HUES48 (cell line): Measurements from ENCODE around the gene LRRTM3.

ENCODE experiments used
- H3K27ac ChIP-seq: one replicate; pipeline ENCODE4 v1.7.0; 2013; ENCODE audit warnings: low read depth, low read length, inconsistent platforms
- H3K27me3 ChIP-seq: 2 replicates; pipeline ENCODE4 v1.6.1; 2013; ENCODE audit warnings: mild to moderate bottlenecking, low read length; ENCODE audit not compliant: control insufficient read depth, insufficient read depth
- H3K36me3 ChIP-seq: 2 replicates; pipeline ENCODE4 v1.6.1; 2013; ENCODE audit warnings: low read length; ENCODE audit not compliant: control insufficient read depth, insufficient read depth
- H3K4me1 ChIP-seq: 2 replicates; pipeline ENCODE4 v1.6.1; 2013; ENCODE audit warnings: mild to moderate bottlenecking, low read length; ENCODE audit not compliant: control insufficient read depth, insufficient read depth
- H3K4me3 ChIP-seq: 2 replicates; pipeline ENCODE4 v1.5.1; 2013; ENCODE audit warnings: mild to moderate bottlenecking, low read depth, low read length
- H3K9ac ChIP-seq: 2 replicates; pipeline ENCODE4 v1.6.1; 2013; ENCODE audit warnings: mild to moderate bottlenecking, low read depth, low read length, moderate library complexity
- H3K9me3 ChIP-seq: 2 replicates; pipeline ENCODE4 v1.6.1; 2013; ENCODE audit warnings: low read length; ENCODE audit not compliant: control insufficient read depth, insufficient read depth

The LRRTM3 gene

GRCh38 chr10:67017218-67017617 is 91.4 kb downstream of the LRRTM3 start:
- Histone ChIP-seq H3K9ac (no peak overlapping the region), H3K4me1 (no peaks in the 10 kb centered on the region), H3K36me3 (no peaks in the 10 kb centered on the region), H3K27ac (no peak overlapping the region), H3K4me3 (no peak overlapping the region), H3K27me3 (no peaks in the 10 kb centered on the region), H3K9me3 (no peaks in the 10 kb centered on the region)

GRCh38 chr10:67022099-67022498 is 96.3 kb downstream of the LRRTM3 start:
- no peaks in the 10 kb centered on the region for H3K4me1 ChIP-seq
- no peak overlapping the region for H3K9ac ChIP-seq
- H3K4me3 ChIP-seq, result no peak overlapping the region
- H3K36me3 ChIP-seq, result no peaks in the 10 kb centered on the region
- H3K27me3 ChIP-seq, result no peaks in the 10 kb centered on the region
- H3K9me3 ChIP-seq, result no peaks in the 10 kb centered on the region
- no peak overlapping the region for H3K27ac ChIP-seq

GRCh38 chr10:67033878-67034277 is 108.0 kb downstream of the LRRTM3 start:
- no peaks in the 10 kb centered on the region for H3K4me1 ChIP-seq
- no peaks in the 10 kb centered on the region for H3K9me3 ChIP-seq
- H3K27me3 ChIP-seq, result no peaks in the 10 kb centered on the region
- H3K27ac ChIP-seq, result no peak overlapping the region
- H3K36me3 ChIP-seq, result no peaks in the 10 kb centered on the region
- H3K4me3 ChIP-seq, result no peak overlapping the region
- H3K9ac ChIP-seq, result no peak overlapping the region

- no peaks in the 10 kb centered on the region for H3K36me3 ChIP-seq
- H3K9ac ChIP-seq, result no peak overlapping the region
- no peak overlapping the region for H3K4me3 ChIP-seq
- H3K4me1 ChIP-seq, result no peaks in the 10 kb centered on the region
- no peaks in the 10 kb centered on the region for H3K27me3 ChIP-seq
- no peak overlapping the region for H3K27ac ChIP-seq
- no peaks in the 10 kb centered on the region for H3K9me3 ChIP-seq
These were observed 111.0 kb downstream of the LRRTM3 start for GRCh38 chr10:67036808-67037207.

- H3K9me3 ChIP-seq, result no peaks in the 10 kb centered on the region
- no peak overlapping the region for H3K27ac ChIP-seq
- no peaks in the 10 kb centered on the region for H3K36me3 ChIP-seq
- H3K27me3 ChIP-seq, result no peaks in the 10 kb centered on the region
- H3K4me3 ChIP-seq, result no peak overlapping the region
- H3K9ac ChIP-seq, result no peak overlapping the region
- H3K4me1 ChIP-seq, result no peaks in the 10 kb centered on the region
These were observed 117.2 kb downstream of the LRRTM3 start for GRCh38 chr10:67043041-67043440.

GRCh38 chr10:67045404-67045803 is 119.6 kb downstream of the LRRTM3 start:
- no peaks in the 10 kb centered on the region for H3K36me3 ChIP-seq
- H3K4me1 ChIP-seq, result no peaks in the 10 kb centered on the region
- H3K4me3 ChIP-seq, result no peak overlapping the region
- H3K9ac ChIP-seq, result no peak overlapping the region
- H3K27ac ChIP-seq, result no peak overlapping the region
- H3K27me3 ChIP-seq, result no peaks in the 10 kb centered on the region
- no peaks in the 10 kb centered on the region for H3K9me3 ChIP-seq

GRCh38 chr10:67046507-67046906 is 120.7 kb downstream of the LRRTM3 start:
- H3K36me3 ChIP-seq, result no peaks in the 10 kb centered on the region
- H3K27me3 ChIP-seq, result no peaks in the 10 kb centered on the region
- no peak overlapping the region for H3K27ac ChIP-seq
- no peak overlapping the region for H3K9ac ChIP-seq
- no peak overlapping the region for H3K4me3 ChIP-seq
- no peaks in the 10 kb centered on the region for H3K9me3 ChIP-seq
- no peaks in the 10 kb centered on the region for H3K4me1 ChIP-seq

GRCh38 chr10:67049988-67050387 is 124.2 kb downstream of the LRRTM3 start:
- Histone ChIP-seq H3K36me3 (no peaks in the 10 kb centered on the region), H3K4me3 (no peak overlapping the region), H3K9me3 (no peaks in the 10 kb centered on the region), H3K4me1 (no peaks in the 10 kb centered on the region), H3K27me3 (no peaks in the 10 kb centered on the region), H3K27ac (no peak overlapping the region), H3K9ac (no peak overlapping the region)

- no peaks in the 10 kb centered on the region for H3K9me3 ChIP-seq
- H3K4me1 ChIP-seq, result no peaks in the 10 kb centered on the region
- H3K27me3 ChIP-seq, result no peaks in the 10 kb centered on the region
- H3K4me3 ChIP-seq, result no peak overlapping the region
- no peak overlapping the region for H3K9ac ChIP-seq
- H3K27ac ChIP-seq, result no peak overlapping the region
- H3K36me3 ChIP-seq, result no peaks in the 10 kb centered on the region
These were observed 124.6 kb downstream of the LRRTM3 start for GRCh38 chr10:67050415-67050814.

- no peaks in the 10 kb centered on the region for H3K9me3 ChIP-seq
- H3K9ac ChIP-seq, result no peak overlapping the region
- no peaks in the 10 kb centered on the region for H3K27me3 ChIP-seq
- no peak overlapping the region for H3K27ac ChIP-seq
- no peak overlapping the region for H3K4me3 ChIP-seq
- H3K4me1 ChIP-seq, result no peaks in the 10 kb centered on the region
- H3K36me3 ChIP-seq, result no peaks in the 10 kb centered on the region
These were observed 146.8 kb downstream of the LRRTM3 start for GRCh38 chr10:67072654-67073053.

- no peaks in the 10 kb centered on the region for H3K9me3 ChIP-seq
- no peak overlapping the region for H3K9ac ChIP-seq
- no peaks in the 10 kb centered on the region for H3K4me1 ChIP-seq
- no peaks in the 10 kb centered on the region for H3K36me3 ChIP-seq
- no peak overlapping the region for H3K4me3 ChIP-seq
- H3K27me3 ChIP-seq, result no peaks in the 10 kb centered on the region
- H3K27ac ChIP-seq, result no peak overlapping the region
These were observed 149.7 kb downstream of the LRRTM3 start for GRCh38 chr10:67075491-67075971.

- Histone ChIP-seq H3K36me3 (no peaks in the 10 kb centered on the region), H3K4me3 (no peak overlapping the region), H3K4me1 (no peaks in the 10 kb centered on the region), H3K9ac (no peak overlapping the region), H3K9me3 (no peaks in the 10 kb centered on the region), H3K27me3 (no peaks in the 10 kb centered on the region), H3K27ac (no peak overlapping the region)
These were observed 150.3 kb downstream of the LRRTM3 start for GRCh38 chr10:67076144-67076543.
